Thyroid gland (tissue), 4 donors: ENCODE data around the gene HIGD2A.

Experiments used
- POLR2A ChIP-seq, 2 donors: fragments of 450-650 bp; IDR thresholded peaks; one replicate each; pipeline ENCODE4 v1.6.1; 2017; ENCODE audit warnings: antibody characterized with exemption in 2 of 2, mild to moderate bottlenecking in 2 of 2, moderate library complexity in 1 of 2
- TF ChIP-seq, protein P1 (sequence below), 6 experiments: fragments of 200-600 bp in 3 of 6; fragments of 450-650 bp in 3 of 6; sonication (generic) in 3 of 6; IDR thresholded peaks; one replicate each; pipeline ENCODE4 v1.5.1; 2016 to 2019; ENCODE audit warnings: antibody characterized with exemption in 6 of 6, mild to moderate bottlenecking in 2 of 6, inconsistent platforms in 1 of 6, moderate library complexity in 1 of 6

DNA sequence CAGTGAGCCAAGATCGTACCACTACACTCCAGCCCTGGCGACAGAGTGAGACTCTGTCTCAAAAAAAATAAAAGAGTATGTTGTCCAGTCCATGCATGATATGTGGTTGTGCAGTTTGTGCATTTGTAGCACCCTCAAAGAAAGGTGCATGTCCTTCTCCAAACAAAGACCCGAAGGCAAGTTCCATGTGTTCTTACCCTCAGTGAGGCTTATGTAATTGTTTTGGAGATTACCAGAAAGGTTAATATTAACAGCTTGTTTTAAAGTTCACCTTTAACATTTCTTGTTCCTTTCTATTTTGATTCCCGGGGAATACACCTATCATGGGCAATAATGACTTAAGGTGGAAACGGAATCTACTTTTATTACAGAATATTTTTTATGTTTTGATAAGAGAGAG lies 49.2 kb upstream of the HIGD2A start:
- TF ChIP-seq, protein P1, sequence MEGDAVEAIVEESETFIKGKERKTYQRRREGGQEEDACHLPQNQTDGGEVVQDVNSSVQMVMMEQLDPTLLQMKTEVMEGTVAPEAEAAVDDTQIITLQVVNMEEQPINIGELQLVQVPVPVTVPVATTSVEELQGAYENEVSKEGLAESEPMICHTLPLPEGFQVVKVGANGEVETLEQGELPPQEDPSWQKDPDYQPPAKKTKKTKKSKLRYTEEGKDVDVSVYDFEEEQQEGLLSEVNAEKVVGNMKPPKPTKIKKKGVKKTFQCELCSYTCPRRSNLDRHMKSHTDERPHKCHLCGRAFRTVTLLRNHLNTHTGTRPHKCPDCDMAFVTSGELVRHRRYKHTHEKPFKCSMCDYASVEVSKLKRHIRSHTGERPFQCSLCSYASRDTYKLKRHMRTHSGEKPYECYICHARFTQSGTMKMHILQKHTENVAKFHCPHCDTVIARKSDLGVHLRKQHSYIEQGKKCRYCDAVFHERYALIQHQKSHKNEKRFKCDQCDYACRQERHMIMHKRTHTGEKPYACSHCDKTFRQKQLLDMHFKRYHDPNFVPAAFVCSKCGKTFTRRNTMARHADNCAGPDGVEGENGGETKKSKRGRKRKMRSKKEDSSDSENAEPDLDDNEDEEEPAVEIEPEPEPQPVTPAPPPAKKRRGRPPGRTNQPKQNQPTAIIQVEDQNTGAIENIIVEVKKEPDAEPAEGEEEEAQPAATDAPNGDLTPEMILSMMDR (IDR thresholded peaks at IDR 0.05) = no peak
- no peak for TF ChIP-seq POLR2A (IDR thresholded peaks at IDR 0.05)
